Keratinocyte (primary cell): ENCODE data around the gene NPC2. TPM values are rescaled to one million over a fixed set of nuclear protein-coding genes. Genes with fewer than 3 reads are reported as not detected.
A peak's percentile ranks its signal among the peaks of the same experiment; 100 is the strongest.

Experiments
- DNase-seq: peaks from one replicate; pipeline ENCODE4 v3.0.0-alpha.2; 2011; ENCODE audit warnings: low read depth, missing footprints, low spot score
- FAIRE-seq: peaks from 2 replicates; lab custom pipeline; 2011; peaks lifted over from hg19 to GRCh38; lab: Jason Lieb, UNC
- H2AFZ ChIP-seq: 2 replicates; pipeline ENCODE4 v1.6.0; 2012; ENCODE audit warnings: low read length, control low read depth, inconsistent platforms; ENCODE audit not compliant: control insufficient read depth
- H3K27ac ChIP-seq: 2 replicates; pipeline ENCODE4 v1.5.1; 2011; ENCODE audit warnings: low read length; ENCODE audit not compliant: control insufficient read depth, insufficient read depth
- H3K27me3 ChIP-seq: 3 replicates; pipeline ENCODE4 v1.6.0; 2011; ENCODE audit warnings: low read length; ENCODE audit not compliant: control insufficient read depth, insufficient read depth; ENCODE audit errors: extremely low read depth
- H3K36me3 ChIP-seq, 2 experiments: 2 replicates in 1 of 2; 3 replicates in 1 of 2; pipeline ENCODE4 v1.5.1; 2011; ENCODE audit warnings: low read length in 2 of 2, mild to moderate bottlenecking in 1 of 2; ENCODE audit not compliant: control insufficient read depth in 2 of 2, insufficient read depth in 2 of 2; ENCODE audit errors: extremely low read depth in 1 of 2
- H3K4me1 ChIP-seq: 3 replicates; pipeline ENCODE4 v1.5.1; 2011; ENCODE audit warnings: low read length; ENCODE audit not compliant: control insufficient read depth, insufficient read depth; ENCODE audit errors: extremely low read depth
- H3K4me2 ChIP-seq: 3 replicates; pipeline ENCODE4 v1.6.0; 2011; ENCODE audit warnings: low read depth, low read length; ENCODE audit not compliant: control insufficient read depth, insufficient read depth; ENCODE audit errors: extremely low read depth
- H3K4me3 ChIP-seq, 3 experiments: fragments of 200-600 bp in 1 of 3; sonication (generic) in 1 of 3; 2 replicates in 2 of 3; 3 replicates in 1 of 3; pipeline ENCODE4 v1.5.1; 2011 to 2016; ENCODE audit warnings: low read length in 3 of 3, mild to moderate bottlenecking in 3 of 3, control low read depth in 2 of 3, inconsistent platforms in 1 of 3, low read depth in 1 of 3, mixed read lengths in 1 of 3, mixed run types in 1 of 3, moderate library complexity in 1 of 3; ENCODE audit not compliant: control insufficient read depth in 2 of 3, insufficient read depth in 2 of 3; ENCODE audit errors: extremely low read depth in 1 of 3
- H3K79me2 ChIP-seq: 2 replicates; pipeline ENCODE4 v1.6.0; 2012; ENCODE audit warnings: low read length; ENCODE audit not compliant: control insufficient read depth, insufficient read depth
- H3K9ac ChIP-seq: 3 replicates; pipeline ENCODE4 v1.6.0; 2011; ENCODE audit warnings: low read length; ENCODE audit not compliant: control insufficient read depth, insufficient read depth; ENCODE audit errors: extremely low read depth
- H3K9me1 ChIP-seq: 3 replicates; pipeline ENCODE4 v1.6.0; 2011; ENCODE audit warnings: low read length; ENCODE audit not compliant: control insufficient read depth, insufficient read depth; ENCODE audit errors: extremely low read depth
- H3K9me3 ChIP-seq: 2 replicates; pipeline ENCODE4 v1.5.1; 2012; ENCODE audit warnings: low read depth, low read length; ENCODE audit not compliant: control insufficient read depth
- H4K20me1 ChIP-seq: 3 replicates; pipeline ENCODE4 v1.6.0; 2011; ENCODE audit warnings: low read length; ENCODE audit not compliant: control insufficient read depth, insufficient read depth; ENCODE audit errors: extremely low read depth
- EZH2 ChIP-seq: IDR thresholded peaks from one replicate; pipeline ENCODE4 v1.6.1; 2012; ENCODE audit warnings: inconsistent platforms, mild to moderate bottlenecking, low read length, moderate library complexity
- dilution Hi-C: fragments of 300-500 bp; cut with MboI; formaldehyde crosslinking; loops from one replicate; pipeline ENCODE4 v1.7.0; 2020; ENCODE audit warnings: low sequenced_read_pairs; ENCODE audit not compliant: extremely low pct_ligation_motif_present
- polyA plus RNA-seq, 5 experiments: library from polyadenylated mRNA; depleted of rRNA in 3 of 5; stranded (reverse) in 3 of 5; stranded (forward) in 1 of 5; unstranded in 1 of 5; fragments of >200 nt; gene quantifications; 1 replicate in 1 of 5; 2 replicates in 3 of 5; 3 replicates in 1 of 5; pipeline versions ENCODE4 v1.2.1 to v1.2.3, GENCODE V29; 2011 to 2012; ENCODE audit warnings: missing spikeins in 2 of 5, low read depth in 1 of 5, low replicate concordance in 1 of 5
- TF ChIP-seq, protein P1 (sequence below), 3 experiments: IDR thresholded peaks in 1 of 3; conservative IDR thresholded peaks in 1 of 3; optimal IDR thresholded peaks in 1 of 3; 2 replicates in 2 of 3; 3 replicates in 1 of 3; pipeline versions ENCODE3 to v1.5.1; 2011; ENCODE audit warnings: low read length in 3 of 3, mild to moderate bottlenecking in 3 of 3, moderate library complexity in 2 of 3, control low read depth in 1 of 3, inconsistent platforms in 1 of 3; ENCODE audit not compliant: insufficient read depth in 2 of 3; ENCODE audit errors: extremely low read depth in 1 of 3

Gene NPC2
- polyA plus RNA-seq, 1 donor (not counting 4 experiments of a cell fraction or from before 2014, with no cell fraction given), result 221 TPM

- H3K27me3 ChIP-seq, result no peaks in the 10 kb centered on the region
- H3K4me2 ChIP-seq, result no peak overlapping the region
- no peaks in the 10 kb centered on the region for H3K9me1 ChIP-seq
- no peak for FAIRE-seq
- H3K79me2 ChIP-seq, result no peaks in the 10 kb centered on the region
- H3K4me1 ChIP-seq, result peaks cover 11% of the 10 kb centered on the region
- H4K20me1 ChIP-seq, result no peaks in the 10 kb centered on the region
- H2AFZ ChIP-seq, result no peak overlapping the region
- H3K27ac ChIP-seq, result no peak overlapping the region
- no peak for TF ChIP-seq EZH2
- TF ChIP-seq, protein P1, sequence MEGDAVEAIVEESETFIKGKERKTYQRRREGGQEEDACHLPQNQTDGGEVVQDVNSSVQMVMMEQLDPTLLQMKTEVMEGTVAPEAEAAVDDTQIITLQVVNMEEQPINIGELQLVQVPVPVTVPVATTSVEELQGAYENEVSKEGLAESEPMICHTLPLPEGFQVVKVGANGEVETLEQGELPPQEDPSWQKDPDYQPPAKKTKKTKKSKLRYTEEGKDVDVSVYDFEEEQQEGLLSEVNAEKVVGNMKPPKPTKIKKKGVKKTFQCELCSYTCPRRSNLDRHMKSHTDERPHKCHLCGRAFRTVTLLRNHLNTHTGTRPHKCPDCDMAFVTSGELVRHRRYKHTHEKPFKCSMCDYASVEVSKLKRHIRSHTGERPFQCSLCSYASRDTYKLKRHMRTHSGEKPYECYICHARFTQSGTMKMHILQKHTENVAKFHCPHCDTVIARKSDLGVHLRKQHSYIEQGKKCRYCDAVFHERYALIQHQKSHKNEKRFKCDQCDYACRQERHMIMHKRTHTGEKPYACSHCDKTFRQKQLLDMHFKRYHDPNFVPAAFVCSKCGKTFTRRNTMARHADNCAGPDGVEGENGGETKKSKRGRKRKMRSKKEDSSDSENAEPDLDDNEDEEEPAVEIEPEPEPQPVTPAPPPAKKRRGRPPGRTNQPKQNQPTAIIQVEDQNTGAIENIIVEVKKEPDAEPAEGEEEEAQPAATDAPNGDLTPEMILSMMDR (optimal IDR thresholded peaks at IDR 0.05 in 1 of 3, IDR thresholded peaks at IDR 0.05 in 1 of 3, conservative IDR thresholded peaks at IDR 0.05 in 1 of 3; ENCODE audit: extremely low read depth in 1 of 3, insufficient read depth in 2 of 3, low read length in 3 of 3), result no peak
- H3K9me3 ChIP-seq, result no peaks in the 10 kb centered on the region
- dilution Hi-C loops, result no loop called here
- no peak overlapping the region for H3K4me3 ChIP-seq
- H3K9ac ChIP-seq, result no peak overlapping the region
- H3K36me3 ChIP-seq, result peaks cover 63 to 71% of the 10 kb centered on the region in 2 experiments
- DNase-seq, result no peak
Measured at GRCh38 chr14:74508844-74509428, 15.8 kb upstream of the NPC2 start.

DNA sequence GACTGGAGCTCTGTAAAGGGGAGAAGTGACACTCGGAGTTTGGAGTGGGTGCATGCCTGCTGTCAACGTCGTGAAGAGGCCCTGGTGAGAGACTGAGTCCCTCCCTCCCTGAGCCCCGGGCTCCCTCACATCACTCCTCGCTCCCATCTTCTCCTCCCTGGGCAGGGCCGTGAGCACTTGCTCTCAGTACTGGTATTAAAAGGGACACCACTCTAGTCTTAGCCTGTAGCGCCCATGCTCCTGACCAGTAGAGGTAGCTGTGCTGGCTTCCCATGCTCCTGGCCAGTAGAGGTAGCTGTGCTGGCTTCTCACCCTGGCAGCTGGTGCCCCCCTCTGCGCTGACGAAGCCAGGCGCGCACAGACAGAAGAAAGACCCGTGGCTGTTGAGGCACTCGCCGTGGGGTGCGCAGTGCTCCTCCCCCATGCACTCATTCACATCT, 15.2 kb upstream of the NPC2 start:
- peaks cover 67 to 70% of the 10 kb centered on the region in 2 experiments for H3K36me3 ChIP-seq

More for the DNA sequence above, 15.2 kb upstream of the NPC2 start:
- no peak overlapping the region for H3K4me3 ChIP-seq
- no peaks in the 10 kb centered on the region for H3K9me1 ChIP-seq
- H3K4me2 ChIP-seq, result no peak overlapping the region
- H3K27me3 ChIP-seq, result no peaks in the 10 kb centered on the region
- no peak overlapping the region for H3K27ac ChIP-seq
- no peak for FAIRE-seq
- H4K20me1 ChIP-seq, result no peaks in the 10 kb centered on the region
- H3K4me1 ChIP-seq, result peaks cover 15% of the 10 kb centered on the region
- TF ChIP-seq, protein P1 (optimal IDR thresholded peaks at IDR 0.05 in 1 of 3, IDR thresholded peaks at IDR 0.05 in 1 of 3, conservative IDR thresholded peaks at IDR 0.05 in 1 of 3; ENCODE audit: extremely low read depth in 1 of 3, insufficient read depth in 2 of 3, low read length in 3 of 3), result peak; percentile 20 to 39 (median 34)
- TF ChIP-seq EZH2, result no peak
- dilution Hi-C loops, result no loop called here
- no peaks in the 10 kb centered on the region for H3K9me3 ChIP-seq
- no peak overlapping the region for H2AFZ ChIP-seq
- no peak for DNase-seq
- H3K9ac ChIP-seq, result no peak overlapping the region
- no peaks in the 10 kb centered on the region for H3K79me2 ChIP-seq
